Measurements from ENCODE around the gene CEP112. TPM values are rescaled to one million over a fixed set of nuclear protein-coding genes. Genes with fewer than 3 reads are reported as not detected.

Gene CEP112
- total and polyA plus RNA-seq, 10 of the 15 experiments (the other 5 are each of a cell fraction or from before 2014, with no cell fraction given) = 0.11 to 3.8 (median 0.32) TPM; not detected in 1

DNA sequence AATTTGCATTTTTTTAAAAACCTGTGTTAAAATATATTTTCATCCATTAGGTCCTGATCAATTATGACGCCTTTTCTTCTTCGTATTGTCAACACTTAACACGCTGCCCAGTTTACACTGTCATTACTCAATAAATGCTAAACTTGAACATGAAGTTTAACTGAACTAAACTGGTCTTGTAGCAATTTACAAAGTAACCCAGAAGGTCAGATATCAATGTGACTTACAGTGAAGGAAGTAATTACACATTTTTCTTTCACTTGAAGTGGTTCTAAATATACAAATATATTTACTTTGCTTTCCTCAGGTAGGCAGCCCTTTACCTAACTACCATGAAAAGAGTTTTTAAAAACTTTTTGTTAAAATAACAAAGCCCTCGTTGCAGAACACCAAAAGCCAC, 374.0 kb downstream of the CEP112 start:
- in situ Hi-C loops (cut with MboI) = no loop called here
- SMC1A ChIA-PET (ENCODE audit: uncharacterized antibody, unreplicated experiment) = no interaction called here
- POLR2A ChIA-PET = no interaction called here

DNA sequence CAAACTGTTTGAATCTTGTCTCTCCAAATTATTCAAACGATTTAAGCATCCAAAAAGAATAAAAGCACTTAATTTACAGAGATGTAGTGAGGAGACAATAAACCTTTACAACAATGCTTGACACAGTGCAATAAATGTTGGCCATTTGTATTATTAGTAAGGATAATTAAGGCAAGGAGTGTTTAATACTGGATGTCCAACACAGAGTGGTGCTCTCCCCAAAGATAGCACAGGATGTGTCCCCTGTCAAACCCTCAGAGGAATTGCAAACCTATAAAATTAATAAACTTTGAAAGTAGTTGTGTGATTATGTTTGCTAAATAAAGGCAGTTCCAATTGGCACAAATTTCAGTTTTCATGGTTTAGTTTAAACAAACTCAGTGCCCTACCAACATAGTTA, 377.5 kb downstream of the CEP112 start:
- intact Hi-C loops (cut with micrococcal nuclease; ENCODE audit: unreplicated experiment) = no loop called here
- ChIA-PET RAD21 (ENCODE audit: unreplicated experiment) (no interaction called here), CTCF (no interaction called here)

More for the DNA sequence above, 374.0 kb downstream of the CEP112 start:
- 25% methylated on average over 4 of the region's 4 CpGs for WGBS (ENCODE audit: insufficient coverage, insufficient replicate concordance, low lambda C conversion rate, missing lambda C conversion rate)
- H3K27me3 ChIP-seq (replicated peaks in 1 of 2; ENCODE audit: control insufficient read depth in 2 of 2, insufficient read depth in 2 of 2, low read length in 1 of 2) = no peaks in the 10 kb centered on the region
- H3K9ac ChIP-seq (ENCODE audit: control insufficient read depth, insufficient read depth, low read length) = no peak overlapping the region
- CTCF ChIA-PET = interaction anchor here (1.2 to 1.4 kb wide), 2 partner anchors 24 to 169 kb away, joined by 3 read pairs; no protein-coding TSS in a partner anchor
- intact Hi-C loops (cut with micrococcal nuclease; ENCODE audit: unreplicated experiment) = no loop called here
- no peaks in the 10 kb centered on the region for H3K9me3 ChIP-seq (replicated peaks; ENCODE audit: control insufficient read depth, insufficient read depth, low read length)
- H3K4me3 ChIP-seq = no peak overlapping the region
- DNase-seq (ENCODE audit: low read depth, low spot score) = no peak
- RAD21 ChIA-PET (ENCODE audit: unreplicated experiment) = interaction anchor here (0.6 kb wide), 1 partner anchor 243 kb away, joined by 3 read pairs; no protein-coding TSS in a partner anchor
- ATAC-seq = no peak
- no peak overlapping the region for H3K27ac ChIP-seq (ENCODE audit: control insufficient read depth, insufficient read depth)
- no peak for FAIRE-seq
- H3K4me2 ChIP-seq (ENCODE audit: control insufficient read depth, insufficient read depth) = no peak overlapping the region
- BruUV-seq (replicated peaks) = no TSS peak
- H3K79me2 ChIP-seq (ENCODE audit: control insufficient read depth, insufficient read depth, low read length) = no peaks in the 10 kb centered on the region
- H3K36me3 ChIP-seq (ENCODE audit: control insufficient read depth in 2 of 2, insufficient read depth in 2 of 2, low read length in 1 of 2) = no peaks in the 10 kb centered on the region
- no peaks in the 10 kb centered on the region for H3K4me1 ChIP-seq (ENCODE audit: control insufficient read depth, insufficient read depth, low read length)
- H4K20me1 ChIP-seq (ENCODE audit: control insufficient read depth, insufficient read depth) = no peaks in the 10 kb centered on the region
- H2AFZ ChIP-seq (ENCODE audit: control insufficient read depth, low read depth, low read length) = no peak overlapping the region
- TF ChIP-seq, protein P1, sequence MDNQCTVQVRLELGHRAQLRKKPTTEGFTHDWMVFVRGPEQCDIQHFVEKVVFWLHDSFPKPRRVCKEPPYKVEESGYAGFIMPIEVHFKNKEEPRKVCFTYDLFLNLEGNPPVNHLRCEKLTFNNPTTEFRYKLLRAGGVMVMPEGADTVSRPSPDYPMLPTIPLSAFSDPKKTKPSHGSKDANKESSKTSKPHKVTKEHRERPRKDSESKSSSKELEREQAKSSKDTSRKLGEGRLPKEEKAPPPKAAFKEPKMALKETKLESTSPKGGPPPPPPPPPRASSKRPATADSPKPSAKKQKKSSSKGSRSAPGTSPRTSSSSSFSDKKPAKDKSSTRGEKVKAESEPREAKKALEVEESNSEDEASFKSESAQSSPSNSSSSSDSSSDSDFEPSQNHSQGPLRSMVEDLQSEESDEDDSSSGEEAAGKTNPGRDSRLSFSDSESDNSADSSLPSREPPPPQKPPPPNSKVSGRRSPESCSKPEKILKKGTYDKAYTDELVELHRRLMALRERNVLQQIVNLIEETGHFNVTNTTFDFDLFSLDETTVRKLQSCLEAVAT (IDR thresholded peaks at IDR 0.05) = no peak
- no peak for TF ChIP-seq POLR2A (IDR thresholded peaks at IDR 0.05; ENCODE audit: low read depth, low read length)

More for the DNA sequence above, 377.5 kb downstream of the CEP112 start:
- no peak for DNase-seq (ENCODE audit: low read depth, low spot score)
- Histone ChIP-seq H3K4me2 (ENCODE audit: control insufficient read depth, insufficient read depth) (no peak overlapping the region), H3K27ac (ENCODE audit: control insufficient read depth, insufficient read depth) (no peak overlapping the region), H3K79me2 (ENCODE audit: control insufficient read depth, insufficient read depth, low read length) (no peaks in the 10 kb centered on the region), H3K9me3 (replicated peaks; ENCODE audit: control insufficient read depth, insufficient read depth, low read length) (no peaks in the 10 kb centered on the region), H4K20me1 (ENCODE audit: control insufficient read depth, insufficient read depth) (no peaks in the 10 kb centered on the region), H3K27me3 (replicated peaks in 1 of 2; ENCODE audit: control insufficient read depth in 2 of 2, insufficient read depth in 2 of 2, low read length in 1 of 2) (no peaks in the 10 kb centered on the region), H2AFZ (ENCODE audit: control insufficient read depth, low read depth, low read length) (no peak overlapping the region), H3K4me1 (ENCODE audit: control insufficient read depth, insufficient read depth, low read length) (no peaks in the 10 kb centered on the region), H3K4me3 (no peak overlapping the region), H3K9ac (ENCODE audit: control insufficient read depth, insufficient read depth, low read length) (no peak overlapping the region), H3K36me3 (ENCODE audit: control insufficient read depth in 2 of 2, insufficient read depth in 2 of 2, low read length in 1 of 2) (no peaks in the 10 kb centered on the region)
- BruUV-seq (replicated peaks) = no TSS peak
- WGBS (ENCODE audit: insufficient coverage, insufficient replicate concordance, low lambda C conversion rate, missing lambda C conversion rate) = 0% methylated on average over 1 of the region's 1 CpG
- in situ Hi-C loops (cut with MboI) = no loop called here
- ChIA-PET SMC1A (ENCODE audit: uncharacterized antibody, unreplicated experiment) (no interaction called here), POLR2A (no interaction called here)
- no peak for ATAC-seq
- FAIRE-seq = no peak
- no peak for TF ChIP-seq RCOR1 (conservative IDR thresholded peaks at IDR 0.05; ENCODE audit: low read depth, low read length)
- TF ChIP-seq PAX8 (IDR thresholded peaks at IDR 0.05) = no peak
- TF ChIP-seq CBFB (IDR thresholded peaks at IDR 0.05; ENCODE audit: low read depth) = no peak
- TF ChIP-seq, protein P2, sequence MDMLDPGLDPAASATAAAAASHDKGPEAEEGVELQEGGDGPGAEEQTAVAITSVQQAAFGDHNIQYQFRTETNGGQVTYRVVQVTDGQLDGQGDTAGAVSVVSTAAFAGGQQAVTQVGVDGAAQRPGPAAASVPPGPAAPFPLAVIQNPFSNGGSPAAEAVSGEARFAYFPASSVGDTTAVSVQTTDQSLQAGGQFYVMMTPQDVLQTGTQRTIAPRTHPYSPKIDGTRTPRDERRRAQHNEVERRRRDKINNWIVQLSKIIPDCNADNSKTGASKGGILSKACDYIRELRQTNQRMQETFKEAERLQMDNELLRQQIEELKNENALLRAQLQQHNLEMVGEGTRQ (IDR thresholded peaks at IDR 0.05; ENCODE audit: borderline replicate concordance, low read depth, low read length) = no peak

Data from GM12878 (cell line).